ENCODE data around the gene PSMA5. TPM values are rescaled to one million over a fixed set of nuclear protein-coding genes. Genes with fewer than 3 reads are reported as not detected.

PSMA5 gene
- total and polyA plus RNA-seq, 10 of the 15 experiments (the other 5 are each of a cell fraction or from before 2014, with no cell fraction given) = 58.7 to 271 (median 187) TPM

DNA sequence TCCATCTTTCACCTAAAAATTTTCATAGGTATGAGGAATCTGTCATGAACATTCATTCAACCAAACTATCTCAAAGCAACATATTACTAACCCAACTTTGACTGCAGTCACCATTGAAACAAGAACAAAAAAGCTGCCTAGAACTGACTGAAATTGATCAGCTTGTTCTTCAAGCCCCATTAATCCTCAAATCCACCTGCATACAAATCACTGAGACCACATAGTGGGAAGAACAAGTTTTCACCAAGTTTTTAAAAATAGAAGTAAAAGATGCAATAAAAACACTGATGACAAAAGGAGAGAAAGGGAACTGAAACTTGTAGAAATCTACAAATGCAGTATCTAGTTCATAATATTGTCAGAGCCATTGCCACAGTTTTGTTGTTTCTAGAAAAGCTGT is 34.6 kb downstream of the PSMA5 start (continued):
- TF ChIP-seq, protein P1, sequence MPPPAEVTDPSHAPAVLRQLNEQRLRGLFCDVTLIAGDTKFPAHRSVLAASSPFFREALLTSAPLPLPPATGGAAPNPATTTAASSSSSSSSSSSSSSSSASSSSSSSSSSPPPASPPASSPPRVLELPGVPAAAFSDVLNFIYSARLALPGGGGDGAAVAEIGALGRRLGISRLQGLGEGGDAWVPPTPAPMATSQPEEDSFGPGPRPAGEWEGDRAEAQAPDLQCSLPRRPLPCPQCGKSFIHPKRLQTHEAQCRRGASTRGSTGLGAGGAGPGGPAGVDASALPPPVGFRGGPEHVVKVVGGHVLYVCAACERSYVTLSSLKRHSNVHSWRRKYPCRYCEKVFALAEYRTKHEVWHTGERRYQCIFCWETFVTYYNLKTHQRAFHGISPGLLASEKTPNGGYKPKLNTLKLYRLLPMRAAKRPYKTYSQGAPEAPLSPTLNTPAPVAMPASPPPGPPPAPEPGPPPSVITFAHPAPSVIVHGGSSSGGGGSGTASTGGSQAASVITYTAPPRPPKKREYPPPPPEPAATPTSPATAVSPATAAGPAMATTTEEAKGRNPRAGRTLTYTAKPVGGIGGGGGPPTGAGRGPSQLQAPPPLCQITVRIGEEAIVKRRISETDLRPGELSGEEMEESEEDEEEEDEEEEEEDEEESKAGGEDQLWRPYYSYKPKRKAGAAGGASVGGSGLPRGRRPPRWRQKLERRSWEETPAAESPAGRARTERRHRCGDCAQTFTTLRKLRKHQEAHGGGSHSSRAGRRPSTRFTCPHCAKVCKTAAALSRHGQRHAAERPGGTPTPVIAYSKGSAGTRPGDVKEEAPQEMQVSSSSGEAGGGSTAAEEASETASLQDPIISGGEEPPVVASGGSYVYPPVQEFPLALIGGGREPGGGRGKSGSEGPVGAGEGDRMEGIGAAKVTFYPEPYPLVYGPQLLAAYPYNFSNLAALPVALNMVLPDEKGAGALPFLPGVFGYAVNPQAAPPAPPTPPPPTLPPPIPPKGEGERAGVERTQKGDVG (CRISPR knock-in tag; IDR thresholded peaks at IDR 0.05) = no peak
- peak; percentile 54; the same call in 1 of the 2 replicates for TF ChIP-seq EED (IDR thresholded peaks at IDR 0.05; ENCODE audit: low read depth)
- TF ChIP-seq, protein P2, sequence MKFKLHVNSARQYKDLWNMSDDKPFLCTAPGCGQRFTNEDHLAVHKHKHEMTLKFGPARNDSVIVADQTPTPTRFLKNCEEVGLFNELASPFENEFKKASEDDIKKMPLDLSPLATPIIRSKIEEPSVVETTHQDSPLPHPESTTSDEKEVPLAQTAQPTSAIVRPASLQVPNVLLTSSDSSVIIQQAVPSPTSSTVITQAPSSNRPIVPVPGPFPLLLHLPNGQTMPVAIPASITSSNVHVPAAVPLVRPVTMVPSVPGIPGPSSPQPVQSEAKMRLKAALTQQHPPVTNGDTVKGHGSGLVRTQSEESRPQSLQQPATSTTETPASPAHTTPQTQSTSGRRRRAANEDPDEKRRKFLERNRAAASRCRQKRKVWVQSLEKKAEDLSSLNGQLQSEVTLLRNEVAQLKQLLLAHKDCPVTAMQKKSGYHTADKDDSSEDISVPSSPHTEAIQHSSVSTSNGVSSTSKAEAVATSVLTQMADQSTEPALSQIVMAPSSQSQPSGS (IDR thresholded peaks at IDR 0.05; ENCODE audit: low read length) = peak; percentile 78
- TF ChIP-seq IKZF2 (IDR thresholded peaks at IDR 0.05) = peak; percentile 94 to 95
- no peak for TF ChIP-seq SMAD1 (IDR thresholded peaks at IDR 0.05; ENCODE audit: low read depth, partially characterized antibody)
- TF ChIP-seq BACH1 (IDR thresholded peaks at IDR 0.05; ENCODE audit: borderline replicate concordance) = no peak
- TF ChIP-seq, protein P3, sequence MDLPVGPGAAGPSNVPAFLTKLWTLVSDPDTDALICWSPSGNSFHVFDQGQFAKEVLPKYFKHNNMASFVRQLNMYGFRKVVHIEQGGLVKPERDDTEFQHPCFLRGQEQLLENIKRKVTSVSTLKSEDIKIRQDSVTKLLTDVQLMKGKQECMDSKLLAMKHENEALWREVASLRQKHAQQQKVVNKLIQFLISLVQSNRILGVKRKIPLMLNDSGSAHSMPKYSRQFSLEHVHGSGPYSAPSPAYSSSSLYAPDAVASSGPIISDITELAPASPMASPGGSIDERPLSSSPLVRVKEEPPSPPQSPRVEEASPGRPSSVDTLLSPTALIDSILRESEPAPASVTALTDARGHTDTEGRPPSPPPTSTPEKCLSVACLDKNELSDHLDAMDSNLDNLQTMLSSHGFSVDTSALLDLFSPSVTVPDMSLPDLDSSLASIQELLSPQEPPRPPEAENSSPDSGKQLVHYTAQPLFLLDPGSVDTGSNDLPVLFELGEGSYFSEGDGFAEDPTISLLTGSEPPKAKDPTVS (IDR thresholded peaks at IDR 0.05; ENCODE audit: low read depth, low read length) = no peak
- TF ChIP-seq DPF2 (IDR thresholded peaks at IDR 0.05) = peak; percentile 83
- TF ChIP-seq RUNX3 (IDR thresholded peaks at IDR 0.05; ENCODE audit: low read length) = peak; percentile 93
- TF ChIP-seq STAT3 (IDR thresholded peaks at IDR 0.05; ENCODE audit: low read depth, low read length) = no peak; the same call in 1 of the 2 replicates
- no peak for TF ChIP-seq ZNF274 (IDR thresholded peaks at IDR 0.05; ENCODE audit: insufficient read depth, insufficient read length)
- TF ChIP-seq KLF5 (IDR thresholded peaks at IDR 0.05; ENCODE audit: partially characterized antibody) = no peak
- TF ChIP-seq RAD21 (IDR thresholded peaks at IDR 0.05; ENCODE audit: insufficient read depth, low read depth, low read length) = no peak
- 0 out of 2 replicates have a peak, but pooled peaks have one; percentile 44 for TF ChIP-seq TCF7 (IDR thresholded peaks at IDR 0.05; ENCODE audit: borderline replicate concordance)
- TF ChIP-seq SPI1 (IDR thresholded peaks at IDR 0.05; ENCODE audit: borderline replicate concordance, insufficient read depth, low read depth, low read length) = peak; percentile 95
- TF ChIP-seq ZZZ3 (IDR thresholded peaks at IDR 0.05; ENCODE audit: control insufficient read depth, insufficient read length, low read depth) = no peak
- TF ChIP-seq POLR2AphosphoS5 (IDR thresholded peaks at IDR 0.05; ENCODE audit: low read length) = no peak
- TF ChIP-seq RAD51 (IDR thresholded peaks at IDR 0.05) = no peak
- TF ChIP-seq, protein P4, sequence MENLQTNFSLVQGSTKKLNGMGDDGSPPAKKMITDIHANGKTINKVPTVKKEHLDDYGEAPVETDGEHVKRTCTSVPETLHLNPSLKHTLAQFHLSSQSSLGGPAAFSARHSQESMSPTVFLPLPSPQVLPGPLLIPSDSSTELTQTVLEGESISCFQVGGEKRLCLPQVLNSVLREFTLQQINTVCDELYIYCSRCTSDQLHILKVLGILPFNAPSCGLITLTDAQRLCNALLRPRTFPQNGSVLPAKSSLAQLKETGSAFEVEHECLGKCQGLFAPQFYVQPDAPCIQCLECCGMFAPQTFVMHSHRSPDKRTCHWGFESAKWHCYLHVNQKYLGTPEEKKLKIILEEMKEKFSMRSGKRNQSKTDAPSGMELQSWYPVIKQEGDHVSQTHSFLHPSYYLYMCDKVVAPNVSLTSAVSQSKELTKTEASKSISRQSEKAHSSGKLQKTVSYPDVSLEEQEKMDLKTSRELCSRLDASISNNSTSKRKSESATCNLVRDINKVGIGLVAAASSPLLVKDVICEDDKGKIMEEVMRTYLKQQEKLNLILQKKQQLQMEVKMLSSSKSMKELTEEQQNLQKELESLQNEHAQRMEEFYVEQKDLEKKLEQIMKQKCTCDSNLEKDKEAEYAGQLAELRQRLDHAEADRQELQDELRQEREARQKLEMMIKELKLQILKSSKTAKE (IDR thresholded peaks at IDR 0.05; ENCODE audit: low read depth, poor library complexity, severe bottlenecking) = peak; percentile 81
- no peak for TF ChIP-seq SREBF1 (IDR thresholded peaks at IDR 0.05; ENCODE audit: low read length)
- no peak for TF ChIP-seq HDAC2 (IDR thresholded peaks at IDR 0.05)
- TF ChIP-seq NR2C1 (IDR thresholded peaks at IDR 0.05) = no peak
- no peak for TF ChIP-seq CHD2 (IDR thresholded peaks at IDR 0.05; ENCODE audit: borderline replicate concordance, low read depth, low read length)
